HL-60 (cell line): ENCODE results near the gene RHOXF2.

Experiments
- CTCF ChIP-seq: IDR thresholded peaks from one replicate; pipeline ENCODE4 v1.5.1; 2011; ENCODE audit warnings: low read length, control low read depth, inconsistent platforms; ENCODE audit not compliant: insufficient read depth
- TF ChIP-seq, protein P1 (sequence below): IDR thresholded peaks from 2 replicates; pipeline ENCODE4 v1.6.1; 2012; ENCODE audit warnings: low read depth; ENCODE audit not compliant: insufficient replicate concordance

DNA sequence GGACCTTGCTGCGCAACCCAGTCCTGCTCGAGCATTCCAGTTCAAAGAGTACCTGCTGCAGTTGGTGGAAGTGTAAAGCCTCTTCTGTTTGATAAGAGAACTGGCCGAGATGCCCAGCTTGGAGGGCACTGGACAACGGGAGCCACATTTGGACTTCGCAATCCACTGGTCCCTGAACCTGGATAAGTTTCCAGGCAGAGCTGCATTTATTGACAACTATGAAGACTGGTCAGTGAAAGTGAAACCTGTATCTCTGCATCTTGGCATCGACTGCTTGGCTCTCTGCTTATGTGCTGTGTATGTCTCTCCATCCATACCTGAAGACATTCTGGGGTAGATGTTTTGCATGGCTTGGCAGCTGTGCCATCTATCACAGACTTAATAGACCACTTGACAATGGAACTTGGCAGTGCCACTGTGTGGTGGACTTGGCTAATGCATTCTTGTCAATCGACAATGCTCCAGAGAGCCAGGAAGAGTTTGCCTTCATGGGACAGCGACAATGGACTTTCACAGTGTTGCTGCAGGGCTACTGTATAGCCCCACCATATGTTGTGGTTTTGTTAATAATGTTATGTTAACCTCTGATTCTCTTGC lies 48.7 kb downstream of the RHOXF2 start:
- TF ChIP-seq CTCF: no peak
- TF ChIP-seq, protein P1, sequence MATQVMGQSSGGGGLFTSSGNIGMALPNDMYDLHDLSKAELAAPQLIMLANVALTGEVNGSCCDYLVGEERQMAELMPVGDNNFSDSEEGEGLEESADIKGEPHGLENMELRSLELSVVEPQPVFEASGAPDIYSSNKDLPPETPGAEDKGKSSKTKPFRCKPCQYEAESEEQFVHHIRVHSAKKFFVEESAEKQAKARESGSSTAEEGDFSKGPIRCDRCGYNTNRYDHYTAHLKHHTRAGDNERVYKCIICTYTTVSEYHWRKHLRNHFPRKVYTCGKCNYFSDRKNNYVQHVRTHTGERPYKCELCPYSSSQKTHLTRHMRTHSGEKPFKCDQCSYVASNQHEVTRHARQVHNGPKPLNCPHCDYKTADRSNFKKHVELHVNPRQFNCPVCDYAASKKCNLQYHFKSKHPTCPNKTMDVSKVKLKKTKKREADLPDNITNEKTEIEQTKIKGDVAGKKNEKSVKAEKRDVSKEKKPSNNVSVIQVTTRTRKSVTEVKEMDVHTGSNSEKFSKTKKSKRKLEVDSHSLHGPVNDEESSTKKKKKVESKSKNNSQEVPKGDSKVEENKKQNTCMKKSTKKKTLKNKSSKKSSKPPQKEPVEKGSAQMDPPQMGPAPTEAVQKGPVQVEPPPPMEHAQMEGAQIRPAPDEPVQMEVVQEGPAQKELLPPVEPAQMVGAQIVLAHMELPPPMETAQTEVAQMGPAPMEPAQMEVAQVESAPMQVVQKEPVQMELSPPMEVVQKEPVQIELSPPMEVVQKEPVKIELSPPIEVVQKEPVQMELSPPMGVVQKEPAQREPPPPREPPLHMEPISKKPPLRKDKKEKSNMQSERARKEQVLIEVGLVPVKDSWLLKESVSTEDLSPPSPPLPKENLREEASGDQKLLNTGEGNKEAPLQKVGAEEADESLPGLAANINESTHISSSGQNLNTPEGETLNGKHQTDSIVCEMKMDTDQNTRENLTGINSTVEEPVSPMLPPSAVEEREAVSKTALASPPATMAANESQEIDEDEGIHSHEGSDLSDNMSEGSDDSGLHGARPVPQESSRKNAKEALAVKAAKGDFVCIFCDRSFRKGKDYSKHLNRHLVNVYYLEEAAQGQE: no peak
